Activated CD8-positive, alpha-beta memory T cell treated with anti-CD3 and anti-CD28 coated beads, Interleukin-2, amount 10 ng/mL, durations not matched to agents 7 days and 5 days (primary cell): Measurements from ENCODE around the gene ZBTB47. TPM values are rescaled to one million over a fixed set of nuclear protein-coding genes. Genes with fewer than 3 reads are reported as not detected.
A peak's percentile ranks its signal among the peaks of the same experiment; 100 is the strongest.

Source experiments
- ATAC-seq: fragments of 150-1000 bp; cut with Tn5 transposase; one replicate; pipeline ENCODE4 v1.10.0; 2021; ENCODE audit warnings: moderate library complexity
- CTCF ChIA-PET: fragments of 350-600 bp; sonication (Branson Sonifier 250); formaldehyde crosslinking; loops from one replicate; lab custom pipeline; 2021; ENCODE audit warnings: antibody characterized with exemption; lab: Charles Lee
- DNase-seq: peaks from one replicate; pipeline ENCODE4 v3.0.0-alpha.2; 2020
- H3K27ac Mint-ChIP-seq: one replicate; pipeline ENCODE4 v1.8.0; 2021; ENCODE audit warnings: mild to moderate bottlenecking, mixed read lengths
- H3K27me3 Mint-ChIP-seq: one replicate; pipeline ENCODE4 v1.8.0; 2021; ENCODE audit warnings: mixed read lengths
- H3K36me3 Mint-ChIP-seq: one replicate; pipeline ENCODE4 v1.8.0; 2021; ENCODE audit warnings: mild to moderate bottlenecking, mixed read lengths
- H3K4me1 Mint-ChIP-seq: one replicate; pipeline ENCODE4 v1.8.0; 2021; ENCODE audit warnings: mixed read lengths
- H3K4me3 Mint-ChIP-seq: one replicate; pipeline ENCODE4 v1.8.0; 2021; ENCODE audit warnings: mild to moderate bottlenecking, moderate library complexity, mixed read lengths
- H3K9me3 Mint-ChIP-seq: one replicate; pipeline ENCODE4 v1.8.0; 2022; ENCODE audit warnings: low read depth, mixed read lengths
- total RNA-seq, 2 experiments: library from RNA; stranded (reverse); gene quantifications; one replicate each; pipeline ENCODE4 v1.2.3, GENCODE V29; 2021

The ZBTB47 gene
- total RNA-seq, 2 experiments from 2014 or later: 0.41 to 0.56 TPM

DNA sequence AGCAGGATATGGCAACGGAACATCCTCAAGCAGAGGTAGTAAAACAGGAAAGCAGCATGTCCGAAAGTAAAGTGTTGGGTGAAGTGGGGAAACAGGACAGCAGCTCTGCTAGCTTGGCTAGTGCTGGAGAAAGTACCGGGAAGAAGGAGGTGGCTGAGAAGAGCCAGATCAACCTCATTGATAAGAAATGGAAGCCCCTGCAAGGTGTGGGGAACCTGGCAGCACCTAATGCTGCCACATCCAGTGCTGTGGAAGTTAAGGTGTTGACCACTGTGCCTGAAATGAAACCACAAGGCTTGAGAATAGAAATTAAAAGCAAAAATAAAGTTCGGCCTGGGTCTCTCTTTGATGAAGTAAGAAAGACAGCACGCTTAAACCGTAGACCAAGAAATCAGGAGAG is 14.3 kb upstream of the ZBTB47 start:
- Mint-ChIP-seq H3K27ac (no peak overlapping the region), H3K36me3 (peaks cover 34% of the 10 kb centered on the region), H3K4me1 (peaks cover 18% of the 10 kb centered on the region), H3K27me3 (no peaks in the 10 kb centered on the region), H3K9me3 (no peaks in the 10 kb centered on the region), H3K4me3 (no peak overlapping the region)
- peak; percentile 40 for DNase-seq
- peak; percentile 28 for ATAC-seq
- CTCF ChIA-PET: no interaction called here

DNA sequence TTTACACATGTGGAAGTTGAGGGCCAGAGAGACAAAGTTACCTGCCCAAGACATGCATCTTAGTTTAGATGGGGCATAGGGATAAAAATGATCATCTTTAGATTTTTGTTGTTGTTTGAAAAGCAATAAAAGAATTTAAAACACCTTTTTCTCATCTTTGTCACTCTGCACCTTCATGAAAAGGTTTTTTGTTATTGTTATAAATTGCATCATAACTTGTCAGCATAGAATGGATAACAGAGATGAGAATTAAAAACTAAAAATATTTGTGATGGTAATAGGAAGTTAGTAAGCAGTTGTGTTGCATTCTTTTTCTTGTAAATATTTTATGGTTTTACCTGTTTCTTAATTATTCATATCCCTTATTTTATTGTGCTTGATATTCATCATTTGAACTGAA is 13.4 kb upstream of the ZBTB47 start:
- H3K27me3 Mint-ChIP-seq: no peaks in the 10 kb centered on the region
- DNase-seq (no peak), ATAC-seq (no peak)
- H3K9me3 Mint-ChIP-seq: no peaks in the 10 kb centered on the region
- CTCF ChIA-PET: no interaction called here
- peaks cover 14% of the 10 kb centered on the region for H3K4me1 Mint-ChIP-seq
- no peak overlapping the region for H3K4me3 Mint-ChIP-seq
- H3K27ac Mint-ChIP-seq: no peak overlapping the region
- peaks cover 38% of the 10 kb centered on the region for H3K36me3 Mint-ChIP-seq

DNA sequence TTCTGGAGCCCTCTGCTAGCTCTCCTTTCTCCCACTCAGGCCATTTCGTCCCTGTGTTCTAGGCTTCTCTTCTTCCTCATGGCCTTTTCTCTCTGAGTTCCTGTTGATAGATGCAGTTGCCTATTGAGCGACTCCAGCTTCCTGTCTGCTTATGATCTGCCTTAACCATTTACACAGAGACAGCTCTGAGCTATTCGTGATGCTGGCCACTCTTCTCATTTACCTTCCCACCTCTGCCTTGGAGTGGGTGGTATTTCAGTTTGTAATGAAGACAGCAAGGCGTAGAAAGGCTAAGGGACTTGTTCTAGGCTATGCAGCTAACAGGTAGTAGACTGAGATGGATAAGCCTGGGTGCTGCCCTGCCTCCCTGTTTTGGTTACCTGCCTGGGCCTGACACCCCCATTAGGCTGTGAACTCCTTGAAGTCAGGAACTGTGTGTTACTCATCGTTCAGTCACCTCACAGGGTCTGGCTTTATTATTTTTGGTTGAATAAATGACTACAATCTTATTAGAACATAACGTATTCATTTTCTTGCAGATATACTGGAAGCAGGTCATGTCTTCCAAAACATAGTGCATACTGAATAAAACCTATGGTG is 12.6 kb upstream of the ZBTB47 start:
- no peak for DNase-seq
- CTCF ChIA-PET: interaction anchor here (1.1 to 1.7 kb wide), 3 partner anchors 41 to 99 kb away, joined by 3 read pairs; partner anchors contain the start of gene NKTR

DNA sequence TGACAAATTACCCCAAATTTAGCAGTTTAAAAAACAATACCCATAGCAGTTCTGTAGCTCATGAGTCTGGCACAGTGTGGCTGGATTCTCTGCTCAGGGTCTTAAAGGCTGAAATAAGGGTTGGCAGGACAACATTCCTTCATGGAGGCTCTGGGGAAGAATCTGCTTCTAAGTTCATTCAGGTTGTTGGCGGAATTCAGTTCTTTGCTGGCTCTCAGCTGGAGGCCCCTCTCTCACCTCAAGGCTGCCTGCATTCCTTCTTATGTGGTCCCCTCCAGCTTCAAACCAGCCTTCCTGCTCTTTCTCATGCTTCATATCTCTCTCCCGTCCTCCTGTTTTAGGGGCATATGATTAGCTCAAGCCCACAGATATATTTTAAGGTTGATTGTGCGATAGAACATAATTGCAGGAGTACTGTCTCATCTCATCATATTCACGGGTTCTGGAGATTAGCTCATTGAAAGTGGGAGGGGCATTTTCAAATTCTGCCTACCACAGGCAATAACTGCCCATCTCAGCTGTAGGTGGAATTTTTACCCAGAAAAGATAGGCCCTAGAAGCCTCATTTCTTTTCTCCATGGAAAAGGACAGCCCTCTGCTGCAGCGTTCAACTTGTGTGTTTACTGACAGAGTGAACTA is 5.6 kb upstream of the ZBTB47 start:
- H3K27me3 Mint-ChIP-seq: no peaks in the 10 kb centered on the region
- peaks cover 12% of the 10 kb centered on the region for H3K4me1 Mint-ChIP-seq
- H3K27ac Mint-ChIP-seq: no peak overlapping the region
- H3K36me3 Mint-ChIP-seq: peaks cover 31% of the 10 kb centered on the region
- no peak overlapping the region for H3K4me3 Mint-ChIP-seq
- no peaks in the 10 kb centered on the region for H3K9me3 Mint-ChIP-seq
- ATAC-seq (no peak), DNase-seq (no peak)
- CTCF ChIA-PET: interaction anchor here (2.0 kb wide), 1 partner anchor 12 kb away, joined by 5 read pairs; no protein-coding TSS in a partner anchor

More for the DNA sequence above, 12.6 kb upstream of the ZBTB47 start:
- Mint-ChIP-seq H3K4me3 (no peak overlapping the region), H3K27ac (peak overlapping the region; percentile 58), H3K4me1 (peaks cover 13% of the 10 kb centered on the region), H3K9me3 (no peaks in the 10 kb centered on the region), H3K36me3 (peaks cover 37% of the 10 kb centered on the region), H3K27me3 (no peaks in the 10 kb centered on the region)
- ATAC-seq: no peak

DNA sequence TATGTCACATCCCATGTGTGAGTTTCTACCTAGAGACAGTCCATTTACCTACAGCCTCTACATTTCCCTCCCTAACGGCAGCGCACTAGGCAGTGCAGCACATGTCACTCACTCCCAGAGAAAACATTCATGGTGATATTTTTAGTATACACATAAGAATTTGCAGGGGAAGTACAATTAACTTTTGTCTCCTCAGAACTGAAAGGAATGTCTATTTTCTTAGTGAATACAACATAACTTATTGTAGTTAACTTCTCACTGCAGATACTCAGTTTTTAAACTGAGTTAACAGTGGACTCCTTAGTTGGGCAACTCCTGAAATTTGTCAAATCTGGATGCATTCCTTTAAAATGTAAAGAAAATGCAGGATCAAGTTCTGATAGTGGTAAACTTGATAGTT is 4.5 kb upstream of the ZBTB47 start:
- Mint-ChIP-seq H3K27me3 (peaks cover 2% of the 10 kb centered on the region), H3K4me1 (peaks cover 19% of the 10 kb centered on the region), H3K36me3 (peaks cover 24% of the 10 kb centered on the region), H3K9me3 (no peaks in the 10 kb centered on the region), H3K4me3 (no peak overlapping the region), H3K27ac (no peak overlapping the region)
- ATAC-seq (no peak), DNase-seq (no peak)
- CTCF ChIA-PET: no interaction called here

DNA sequence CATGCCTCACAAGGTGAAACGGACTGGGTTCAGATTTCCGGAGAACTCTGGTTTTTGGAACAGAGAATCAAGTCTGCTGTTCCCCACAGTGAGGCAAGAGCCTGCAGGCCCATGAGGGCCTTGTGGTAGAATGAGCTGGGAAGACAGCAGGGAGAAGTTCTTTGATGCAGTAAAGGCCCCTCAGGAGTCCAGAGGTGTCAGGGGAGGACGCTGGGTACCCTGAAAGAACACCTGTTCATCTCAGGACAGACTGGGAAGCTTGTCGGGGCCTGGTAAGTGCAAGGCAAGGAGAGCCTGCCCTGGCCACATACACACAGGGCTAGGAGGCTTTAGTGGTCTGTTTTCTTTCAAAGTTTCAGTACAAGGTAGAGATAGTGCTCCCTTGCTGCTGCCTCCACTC is 3.7 kb upstream of the ZBTB47 start:
- H3K9me3 Mint-ChIP-seq: no peaks in the 10 kb centered on the region
- no peak for DNase-seq
- peaks cover 19% of the 10 kb centered on the region for H3K36me3 Mint-ChIP-seq
- peak overlapping the region; percentile 40 for H3K27ac Mint-ChIP-seq
- H3K27me3 Mint-ChIP-seq: peaks cover 2% of the 10 kb centered on the region
- no peak overlapping the region for H3K4me3 Mint-ChIP-seq
- ATAC-seq: no peak
- peaks cover 19% of the 10 kb centered on the region for H3K4me1 Mint-ChIP-seq
- CTCF ChIA-PET: no interaction called here

DNA sequence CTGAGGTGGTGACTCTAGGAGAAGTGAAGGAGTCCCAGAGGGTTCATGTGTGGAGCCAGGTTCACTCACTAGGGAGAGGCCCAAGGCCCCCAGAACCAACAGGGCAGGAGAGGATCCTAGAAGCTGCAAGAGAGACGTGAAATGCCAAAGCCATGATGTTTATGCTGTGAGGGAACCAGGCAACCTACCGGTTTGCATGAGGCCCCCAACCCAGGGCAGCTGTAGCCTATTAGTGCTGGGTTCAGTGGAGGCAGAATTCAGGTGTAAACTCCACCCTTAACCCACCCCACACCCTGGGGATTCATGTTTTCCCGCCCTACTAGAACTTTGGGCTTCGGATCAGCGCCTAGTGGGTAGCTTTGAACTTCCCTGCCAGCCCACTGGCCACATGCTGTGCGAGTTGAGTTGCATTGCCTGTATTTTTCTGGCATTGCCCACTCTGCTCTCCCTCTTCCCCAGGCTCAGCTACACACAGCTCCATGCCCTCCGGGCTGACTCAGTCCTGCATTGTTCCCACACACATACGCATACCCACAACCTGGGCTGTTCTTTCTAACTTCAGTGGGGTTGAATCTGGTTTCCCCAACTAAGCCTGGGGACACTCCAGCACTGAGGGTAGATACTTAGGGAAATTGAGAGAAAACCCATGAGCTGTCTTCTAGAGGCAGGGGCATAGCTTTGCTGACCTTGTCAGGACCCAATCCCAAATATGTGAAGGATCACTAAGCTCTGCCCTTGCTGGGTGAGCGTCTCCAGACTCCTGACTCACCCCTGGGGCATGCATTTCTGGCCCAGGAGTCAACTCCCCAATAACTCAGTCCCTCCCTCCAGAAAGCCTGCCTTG is 2.0 kb upstream of the ZBTB47 start:
- H3K9me3 Mint-ChIP-seq: no peaks in the 10 kb centered on the region
- ATAC-seq: no peak

DNA sequence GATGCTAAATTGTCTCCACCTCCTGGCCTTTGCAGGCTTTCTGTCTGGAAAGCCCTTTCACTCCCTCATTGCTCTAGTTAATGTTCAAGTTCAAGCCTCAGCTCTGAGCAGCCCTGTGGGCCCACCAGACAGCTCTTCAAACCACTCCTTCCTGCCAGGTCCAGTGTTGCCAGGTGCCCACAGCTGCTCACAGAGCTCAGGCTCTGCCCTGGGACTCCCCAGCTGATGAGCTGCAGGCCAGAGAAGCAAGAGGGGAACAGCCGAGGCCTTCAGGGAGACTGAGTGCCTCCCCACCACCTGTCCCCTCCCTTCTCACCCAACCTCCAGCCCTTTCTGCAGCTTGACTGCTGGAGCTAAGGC is 1.3 kb upstream of the ZBTB47 start:
- Mint-ChIP-seq H3K4me3 (no peak overlapping the region), H3K27ac (peak overlapping the region; percentile 76), H3K9me3 (no peaks in the 10 kb centered on the region), H3K4me1 (peaks cover 19% of the 10 kb centered on the region), H3K27me3 (peaks cover 7% of the 10 kb centered on the region), H3K36me3 (peaks cover 6% of the 10 kb centered on the region)
- CTCF ChIA-PET: interaction anchor here (0.9 to 1.3 kb wide), 3 partner anchors 93 to 118 kb away, joined by 3 to 6 read pairs (median 4); no protein-coding TSS in a partner anchor
- ATAC-seq (no peak), DNase-seq (peak; percentile 39)

More for the DNA sequence above, 2.0 kb upstream of the ZBTB47 start:
- peak overlapping the region; percentile 22 for H3K27ac Mint-ChIP-seq
- H3K27me3 Mint-ChIP-seq: peaks cover 7% of the 10 kb centered on the region
- no peak for DNase-seq
- peaks cover 12% of the 10 kb centered on the region for H3K36me3 Mint-ChIP-seq
- peaks cover 19% of the 10 kb centered on the region for H3K4me1 Mint-ChIP-seq
- H3K4me3 Mint-ChIP-seq: no peak overlapping the region
- CTCF ChIA-PET: interaction anchor here (0.9 to 1.7 kb wide), 4 partner anchors 9 to 118 kb away, joined by 3 to 6 read pairs (median 4); no protein-coding TSS in a partner anchor

DNA sequence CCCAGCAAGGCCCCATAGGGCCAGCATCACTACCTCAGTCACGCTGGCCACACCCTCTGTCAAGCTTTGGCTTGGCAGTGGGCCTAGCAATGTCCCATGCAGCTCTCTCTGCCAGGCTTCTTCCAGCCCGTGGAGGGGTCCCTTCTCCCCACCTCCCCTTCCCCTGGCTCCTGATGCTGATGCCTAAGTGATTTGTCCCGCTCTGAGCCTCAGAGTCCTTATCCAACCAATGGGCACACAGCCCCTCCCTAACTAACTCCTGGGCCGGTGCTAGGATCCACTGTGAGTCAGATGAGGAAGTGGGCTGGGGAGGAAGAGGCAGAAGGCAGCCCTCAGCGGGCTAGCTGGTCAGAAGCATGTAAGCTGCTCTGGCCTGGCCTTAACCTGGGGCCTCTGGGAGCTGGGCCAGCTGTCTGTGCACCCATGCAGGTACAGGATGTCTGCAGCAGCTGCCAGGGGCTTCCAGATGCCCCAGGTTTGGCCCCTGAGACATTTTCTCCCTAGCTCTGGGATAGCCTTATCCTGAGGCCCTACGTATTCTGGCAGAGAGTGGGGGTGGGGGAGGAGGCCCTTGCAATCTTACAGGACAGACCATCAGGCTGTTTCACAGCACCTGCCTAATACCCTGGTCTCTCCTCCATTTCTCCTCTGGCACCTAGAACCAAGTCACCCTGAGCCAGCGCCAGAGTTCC is 740 bp upstream of the ZBTB47 start:
- ATAC-seq: peak; percentile 48
- peak; percentile 50 for DNase-seq
- peak overlapping the region; percentile 65 for H3K4me3 Mint-ChIP-seq

DNA sequence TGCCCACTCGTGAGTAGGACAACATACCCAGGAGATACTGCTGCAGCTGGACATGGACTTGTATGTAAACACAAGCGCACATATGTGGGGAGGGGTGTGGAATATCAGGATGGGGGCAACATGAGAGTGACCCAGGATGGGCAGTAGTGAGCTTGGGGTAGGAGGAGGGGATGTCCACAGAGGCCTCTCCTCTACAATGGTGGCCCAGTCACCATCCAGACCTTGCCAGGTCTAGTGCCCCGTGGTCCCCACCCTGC is 266 bp upstream of the ZBTB47 start:
- no peaks in the 10 kb centered on the region for H3K36me3 Mint-ChIP-seq
- DNase-seq (no peak), ATAC-seq (no peak)
- H3K4me3 Mint-ChIP-seq: peak overlapping the region; percentile 65
- CTCF ChIA-PET: interaction anchor here (1.5 kb wide), 1 partner anchor 17 kb away, joined by 3 read pairs; no protein-coding TSS in a partner anchor
- no peaks in the 10 kb centered on the region for H3K9me3 Mint-ChIP-seq
- peaks cover 19% of the 10 kb centered on the region for H3K4me1 Mint-ChIP-seq
- peaks cover 7% of the 10 kb centered on the region for H3K27me3 Mint-ChIP-seq
- peak overlapping the region; percentile 76 for H3K27ac Mint-ChIP-seq

More for the DNA sequence above, 740 bp upstream of the ZBTB47 start:
- Mint-ChIP-seq H3K27me3 (peaks cover 7% of the 10 kb centered on the region), H3K36me3 (peaks cover 4% of the 10 kb centered on the region), H3K9me3 (no peaks in the 10 kb centered on the region), H3K27ac (peak overlapping the region; percentile 76), H3K4me1 (peaks cover 19% of the 10 kb centered on the region)
- CTCF ChIA-PET: interaction anchor here (1.2 to 1.5 kb wide), 3 partner anchors 17 to 117 kb away, joined by 3 to 6 read pairs (median 3); no protein-coding TSS in a partner anchor

DNA sequence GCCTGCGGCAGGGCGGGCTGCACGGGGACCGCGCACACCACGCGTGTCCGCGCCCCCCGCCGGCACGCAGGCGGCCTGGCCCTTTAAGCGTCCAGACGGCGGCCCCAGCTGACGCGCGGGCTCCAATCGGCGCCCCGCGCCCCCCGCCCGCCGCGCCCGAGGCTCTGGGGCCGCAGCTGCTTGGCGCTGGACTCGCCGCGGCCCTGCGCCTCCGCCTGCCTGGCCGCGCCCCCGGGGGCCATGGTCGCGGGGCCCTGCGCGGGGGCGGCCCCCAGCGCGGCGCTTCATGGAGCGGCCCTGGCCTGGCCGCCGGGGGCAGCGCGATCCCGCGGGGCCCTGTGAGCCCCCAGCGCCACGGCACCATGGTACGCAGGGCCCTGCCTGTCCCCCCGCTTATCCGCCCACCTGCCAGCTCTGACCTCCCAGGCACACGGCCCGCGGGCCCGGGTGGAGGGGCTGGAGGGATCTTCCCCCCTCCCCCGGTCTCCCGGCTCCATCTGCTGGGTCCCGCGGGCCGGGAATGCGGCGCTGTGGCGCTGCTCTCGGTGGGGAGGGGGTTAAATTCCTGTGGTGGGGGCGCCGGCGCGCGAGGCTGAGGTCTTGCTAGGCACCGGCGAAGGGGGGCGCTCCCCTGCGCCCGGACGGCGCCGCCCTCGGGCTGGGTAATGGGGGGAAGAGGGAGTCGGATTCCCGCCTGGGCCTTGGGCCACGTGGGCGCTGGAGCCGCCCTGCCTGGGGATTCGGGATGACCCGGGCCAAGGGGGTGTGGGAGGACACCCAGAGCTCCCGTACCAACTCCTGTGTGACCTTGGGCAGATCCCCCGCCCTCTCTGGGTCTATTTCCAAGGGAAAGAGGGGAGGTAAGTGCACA is 1.1 kb downstream of the ZBTB47 start:
- ATAC-seq (peak; percentile 34), DNase-seq (no peak)
- CTCF ChIA-PET: interaction anchor here (0.7 to 1.5 kb wide), 3 partner anchors 19 to 225 kb away, joined by 3 read pairs; no protein-coding TSS in a partner anchor

DNA sequence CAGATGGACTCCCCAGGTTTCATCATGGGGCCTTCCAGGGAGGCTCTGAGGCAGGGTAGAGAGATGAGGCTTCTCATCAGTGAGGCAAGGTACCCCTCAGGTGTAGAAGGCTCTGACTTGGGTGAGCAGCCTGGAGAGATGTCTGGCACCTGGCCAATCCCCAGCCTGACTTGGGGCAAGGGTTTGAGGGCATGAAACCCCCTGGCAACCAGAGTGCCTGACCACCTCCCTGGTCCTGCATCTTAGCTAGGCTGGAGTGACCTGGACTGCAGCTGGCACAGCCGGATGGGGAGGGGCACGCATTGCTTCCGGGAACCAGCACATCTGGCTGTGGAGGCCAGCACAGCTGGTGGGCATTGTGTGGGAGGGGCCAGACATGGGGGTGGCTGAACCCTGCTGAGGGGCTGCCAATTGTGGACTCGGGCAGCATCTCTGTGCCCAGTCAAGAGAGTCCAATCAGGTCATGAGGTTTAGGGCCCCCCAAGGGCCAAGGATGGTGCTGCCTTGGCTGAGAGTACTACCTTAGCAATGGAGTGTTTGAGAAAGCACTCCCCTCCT is 1.9 kb downstream of the ZBTB47 start:
- DNase-seq: peak; percentile 40
- H3K27ac Mint-ChIP-seq: no peak overlapping the region
- CTCF ChIA-PET: no interaction called here
- ATAC-seq: no peak
- no peaks in the 10 kb centered on the region for H3K36me3 Mint-ChIP-seq
- peaks cover 19% of the 10 kb centered on the region for H3K4me1 Mint-ChIP-seq
- H3K27me3 Mint-ChIP-seq: peaks cover 7% of the 10 kb centered on the region
- H3K4me3 Mint-ChIP-seq: no peak overlapping the region
- no peaks in the 10 kb centered on the region for H3K9me3 Mint-ChIP-seq

More for the DNA sequence above, 1.1 kb downstream of the ZBTB47 start:
- no peak overlapping the region for H3K27ac Mint-ChIP-seq
- no peak overlapping the region for H3K4me3 Mint-ChIP-seq
- peaks cover 7% of the 10 kb centered on the region for H3K27me3 Mint-ChIP-seq
- no peaks in the 10 kb centered on the region for H3K36me3 Mint-ChIP-seq
- H3K9me3 Mint-ChIP-seq: no peaks in the 10 kb centered on the region
- H3K4me1 Mint-ChIP-seq: peaks cover 19% of the 10 kb centered on the region
